DMS 273 (cell line): ENCODE data around the gene ATP11B.
A peak's percentile ranks its signal among the peaks of the same experiment; 100 is the strongest.

Source experiments
- DNase-seq: peaks from one replicate; lab custom pipeline; 2025; ENCODE audit not compliant: unreplicated experiment; lab: John Stamatoyannopoulos, UW

The ATP11B gene

GRCh38 chr3:182792901-182793662, at the start of gene ATP11B:
Gene ATP11B, plus strand, starts transcription at chr3:182793504. Its CDS starts 256 bp downstream, at chr3:182793760.
- peak; percentile 90 for DNase-seq

- DNase-seq: no peak
These were observed 46.3 kb upstream of the ATP11B start for GRCh38 chr3:182746959-182747358.

DNA sequence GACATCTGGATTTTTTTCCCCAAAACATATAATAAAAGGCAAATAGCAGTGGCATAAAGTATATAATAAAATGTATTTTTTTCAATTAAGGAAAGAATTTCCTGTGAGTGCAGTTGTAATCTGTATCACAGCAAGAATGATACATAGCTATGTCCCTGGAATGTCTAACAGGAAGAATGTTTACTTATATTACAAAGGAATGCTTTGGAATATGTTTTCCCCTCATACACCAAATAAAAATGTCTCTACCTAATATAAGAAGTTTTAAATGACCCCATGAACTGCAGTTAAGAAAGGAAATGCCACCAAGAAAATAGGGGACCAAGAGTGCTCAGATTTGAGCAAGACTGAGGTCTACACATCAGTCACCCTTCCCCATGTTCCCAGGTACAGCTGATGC, 38.0 kb upstream of the ATP11B start:
- DNase-seq: no peak

DNA sequence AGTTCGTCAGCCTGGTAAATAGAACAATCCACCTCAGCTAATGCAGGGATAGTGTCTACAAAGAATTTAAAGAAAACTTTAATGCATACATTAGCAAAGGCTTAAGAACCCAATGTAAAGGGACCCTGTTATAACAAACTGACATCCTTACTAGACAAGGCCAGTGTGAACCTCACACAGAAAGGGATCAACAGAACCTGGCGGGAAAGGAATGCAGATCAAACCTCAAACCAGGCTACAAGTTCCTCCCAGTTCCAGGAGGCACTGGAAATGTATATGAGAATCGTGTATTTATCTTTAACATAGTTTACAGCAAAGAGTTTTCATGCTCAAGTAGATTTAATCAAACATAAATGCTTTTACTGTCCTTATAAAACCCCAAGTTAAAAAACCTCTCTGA, 37.6 kb upstream of the ATP11B start:
- DNase-seq: no peak

GRCh38 chr3:182760576-182761164, 32.6 kb upstream of the ATP11B start:
- DNase-seq: no peak

DNA sequence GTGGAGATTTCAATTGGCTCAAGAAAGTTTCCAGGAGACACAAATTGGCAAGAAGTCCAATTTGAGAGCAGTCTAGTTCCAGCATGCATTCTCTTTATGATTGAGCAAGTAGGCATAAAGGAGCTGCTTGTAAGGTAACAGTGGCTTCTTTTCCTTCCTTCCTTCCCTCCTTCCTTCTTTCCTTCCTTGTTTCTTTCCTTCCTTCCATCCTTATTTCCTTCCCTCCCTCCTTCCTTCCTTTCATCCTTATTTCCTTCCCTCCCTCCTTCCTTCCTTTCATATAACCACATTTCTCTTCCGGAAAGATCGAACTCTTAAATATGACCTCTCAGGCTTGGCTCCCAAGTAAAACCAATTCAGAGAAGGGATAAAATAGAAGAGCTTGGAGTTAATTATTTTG, 29.4 kb upstream of the ATP11B start:
- DNase-seq: no peak

DNA sequence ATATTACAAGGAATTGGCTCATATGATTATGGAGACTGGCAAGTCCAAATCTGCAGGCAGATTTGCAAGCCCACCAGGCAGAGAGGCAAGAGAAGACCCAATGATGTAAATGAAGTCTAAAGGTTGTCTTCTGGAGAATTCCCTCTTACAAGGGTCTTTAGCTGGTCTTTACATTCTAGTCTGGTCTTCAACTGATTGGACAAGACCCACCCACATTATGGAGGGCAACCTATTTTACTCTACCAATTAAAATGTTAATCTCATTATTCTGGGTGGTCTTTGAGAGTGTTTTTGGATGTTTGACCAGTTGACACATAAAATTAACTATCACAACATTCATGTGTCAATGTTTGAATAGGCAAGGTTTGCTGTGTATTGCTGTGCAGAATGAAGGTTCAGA, 28.0 kb upstream of the ATP11B start:
- DNase-seq: no peak

- DNase-seq: no peak
These were observed 27.2 kb upstream of the ATP11B start for GRCh38 chr3:182766099-182766498.

- no peak for DNase-seq
These were observed 24.9 kb upstream of the ATP11B start for GRCh38 chr3:182768413-182768812.

- no peak for DNase-seq
These were observed 23.6 kb upstream of the ATP11B start for GRCh38 chr3:182769673-182770072.

DNA sequence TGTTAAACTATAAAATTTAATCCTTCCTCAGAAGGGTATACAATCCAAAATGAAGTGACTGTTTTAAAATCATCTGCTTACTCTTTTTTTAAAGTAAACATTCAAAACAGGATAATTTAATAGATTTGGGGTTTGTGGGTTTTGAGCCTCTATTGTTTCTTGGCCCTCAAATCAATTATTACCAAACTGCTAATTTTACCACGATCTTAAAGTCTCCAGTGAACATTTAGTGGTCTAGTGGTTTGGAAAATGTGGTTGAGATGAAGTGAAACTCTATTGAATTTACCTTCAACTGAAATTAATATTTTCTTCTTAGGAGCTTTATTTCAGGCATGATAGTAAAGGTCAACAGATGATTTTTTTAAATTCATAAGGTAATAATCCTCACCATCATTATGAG, 11.2 kb upstream of the ATP11B start:
- DNase-seq: no peak

GRCh38 chr3:182783106-182783505, 10.2 kb upstream of the ATP11B start:
- DNase-seq: no peak

DNA sequence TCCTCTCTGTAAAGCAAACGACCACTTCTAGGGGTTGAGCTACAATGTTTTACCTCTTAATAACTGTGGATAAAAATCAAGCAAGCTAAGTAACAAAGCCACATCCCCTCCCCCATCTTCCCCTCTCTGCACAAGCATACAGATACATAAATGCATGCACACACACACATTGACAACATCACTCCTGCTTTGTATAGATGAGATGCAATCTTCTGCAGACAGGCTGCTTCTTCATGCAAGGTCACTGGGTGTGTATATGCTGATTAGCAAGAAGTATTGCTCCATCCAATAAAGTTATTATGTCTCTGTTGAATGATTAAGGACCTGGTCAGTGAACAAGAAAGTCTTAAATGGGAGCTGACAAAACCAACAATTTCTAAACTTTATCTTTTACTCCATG, 8.8 kb upstream of the ATP11B start:
- DNase-seq: no peak

- DNase-seq: no peak
These were observed 8.2 kb upstream of the ATP11B start for GRCh38 chr3:182785142-182785541.

DNA sequence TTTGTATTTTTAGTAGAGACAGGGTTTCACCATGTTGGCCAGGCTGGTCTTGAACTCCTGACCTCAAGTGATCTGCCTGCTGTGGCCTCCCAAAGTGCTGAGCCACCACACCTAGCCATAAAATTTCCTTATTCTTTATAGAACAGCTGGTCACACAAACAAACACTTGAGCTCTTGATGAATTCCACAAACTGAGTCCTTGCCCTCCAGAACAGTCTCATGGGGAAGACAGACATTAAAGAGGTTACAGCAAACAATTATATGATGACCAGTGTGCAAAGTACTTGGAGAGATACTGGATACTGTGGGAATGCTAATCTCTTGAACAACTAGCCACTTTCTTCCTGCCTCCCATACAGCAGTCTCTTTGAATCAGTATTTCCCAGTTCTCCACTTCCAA, 7.5 kb upstream of the ATP11B start:
- no peak for DNase-seq

GRCh38 chr3:182786564-182787196, 6.6 kb upstream of the ATP11B start:
- DNase-seq: no peak

DNA sequence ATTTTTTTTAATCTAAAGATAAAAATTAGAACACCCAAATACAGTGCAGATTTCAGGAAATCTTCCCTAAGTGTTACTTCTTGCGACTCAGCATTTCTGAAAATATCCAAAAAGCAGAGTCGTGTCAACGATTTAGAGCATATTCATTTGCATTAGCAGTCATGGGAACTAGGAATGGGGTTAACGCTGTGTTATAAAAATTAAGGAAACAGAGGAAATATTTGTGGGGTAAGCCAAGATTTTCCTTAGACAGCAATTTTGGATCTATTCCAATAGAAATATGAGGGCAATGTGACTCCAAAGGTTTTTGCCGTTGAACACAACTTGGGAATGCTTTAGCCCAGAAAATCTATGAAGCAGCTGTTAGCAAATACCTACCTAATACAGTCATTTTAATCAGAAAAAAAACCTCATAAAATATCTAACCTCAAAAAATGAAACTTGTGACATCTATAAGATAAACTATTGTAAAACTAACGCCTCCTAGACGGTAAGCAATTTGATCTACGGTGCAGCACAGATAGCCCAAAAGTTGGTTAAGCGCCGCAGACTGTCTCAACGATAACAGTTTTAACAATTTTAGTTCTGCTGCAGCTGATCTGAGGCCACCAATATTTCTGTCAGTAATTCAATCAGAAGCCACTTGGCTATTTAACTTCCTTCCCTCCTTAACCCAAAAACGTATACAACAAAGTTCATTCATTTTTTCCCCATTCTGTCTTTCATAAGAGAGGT, 5.8 kb upstream of the ATP11B start:
- DNase-seq: no peak

DNA sequence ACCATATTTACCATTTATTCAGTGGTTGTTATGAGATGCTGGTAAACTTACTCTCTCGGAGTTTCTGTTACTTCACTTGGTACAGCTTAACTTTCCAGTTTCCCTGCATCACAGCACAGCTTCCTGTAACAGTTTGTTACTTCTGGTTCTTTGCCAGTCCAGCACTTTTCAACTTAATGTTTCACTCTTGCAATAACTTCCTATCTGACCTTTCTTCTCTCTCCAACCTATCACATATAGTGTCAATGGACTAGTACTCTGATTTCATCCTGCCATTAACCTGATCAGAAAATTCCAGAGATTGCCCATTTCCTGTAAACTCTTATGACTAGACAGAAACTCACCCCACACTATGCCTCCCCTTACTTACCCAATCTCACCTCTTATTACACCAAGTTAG, 3.9 kb upstream of the ATP11B start:
- DNase-seq: no peak

GRCh38 chr3:182790612-182791011, 2.7 kb upstream of the ATP11B start:
- no peak for DNase-seq

DNA sequence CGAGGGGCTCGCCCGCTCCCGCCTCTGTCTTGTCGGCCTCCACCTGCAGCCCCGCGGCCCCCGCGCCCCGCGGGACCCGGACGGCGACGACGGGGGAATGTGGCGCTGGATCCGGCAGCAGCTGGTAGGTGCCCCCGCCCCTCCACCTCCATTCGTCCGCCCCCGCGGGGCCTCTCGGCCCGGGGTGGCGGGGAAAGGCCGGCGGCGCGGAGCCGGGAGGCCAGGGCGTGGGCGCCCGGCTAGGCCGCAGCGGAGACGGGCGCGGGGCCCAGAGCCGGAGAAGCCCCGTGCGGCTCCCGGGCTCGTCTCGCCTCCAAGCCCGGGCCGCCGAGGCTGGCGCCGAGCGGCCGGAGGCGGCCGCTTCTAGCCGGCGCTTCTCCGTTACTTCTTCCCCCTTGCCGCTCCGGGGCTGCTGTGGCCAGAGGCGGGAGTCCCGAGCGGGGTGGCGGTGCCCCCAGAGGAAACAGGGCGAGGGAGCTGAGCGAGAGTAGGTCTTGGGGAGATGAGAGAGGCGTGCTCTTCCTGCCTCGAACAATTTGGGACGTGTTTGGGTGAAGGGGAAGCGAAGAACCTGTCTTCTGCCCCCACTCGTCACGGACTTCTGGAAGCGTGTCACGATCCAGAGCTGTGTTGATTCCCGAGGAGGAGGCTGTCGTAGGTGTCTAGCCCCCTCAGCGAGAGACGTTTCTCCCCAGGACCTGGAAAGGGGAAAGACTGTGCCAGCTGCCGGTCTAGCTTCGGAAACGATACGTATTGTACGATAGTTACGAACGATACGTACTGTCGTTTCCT, 555 bp downstream of the ATP11B start:
- peak; percentile 90 for DNase-seq
